Prostate gland (tissue), 2 donors: ENCODE data around the gene DGAT2L6. TPM values are rescaled to one million over a fixed set of nuclear protein-coding genes. Genes with fewer than 3 reads are reported as not detected.

Source experiments
- DNase-seq: peaks from one replicate; pipeline ENCODE4 v3.0.0-alpha.2; 2019; ENCODE audit warnings: low spot score
- H3K27ac ChIP-seq, 2 donors: fragments of 200-600 bp; sonication (generic); 2 replicates each; pipeline ENCODE4 v1.5.1; 2017 to 2019
- H3K27me3 ChIP-seq: fragments of 200-600 bp; sonication (generic); replicated peaks from 2 replicates; pipeline ENCODE4 v1.5.1; 2019; ENCODE audit not compliant: insufficient read depth
- H3K36me3 ChIP-seq, 2 donors: fragments of 200-600 bp; sonication (generic); 1 replicate in 1 of 2; 2 replicates in 1 of 2; pipeline versions ENCODE4 v1.5.1 to v1.8.1; 2017 to 2019
- H3K4me1 ChIP-seq: fragments of 200-600 bp; sonication (generic); replicated peaks from 2 replicates; pipeline ENCODE4 v1.5.1; 2019
- H3K4me3 ChIP-seq, 2 donors: fragments of 200-600 bp; sonication (generic); 2 replicates each; pipeline ENCODE4 v1.5.1; 2017 to 2019
- H3K9me3 ChIP-seq: fragments of 200-600 bp; sonication (generic); 2 replicates; pipeline ENCODE4 v1.5.1; 2017
- CTCF ChIP-seq, 4 experiments: fragments of 200-600 bp in 2 of 4; fragments of 450-650 bp in 2 of 4; sonication (generic) in 2 of 4; IDR thresholded peaks; 1 replicate in 3 of 4; 2 replicates in 1 of 4; pipeline ENCODE4 v1.5.1; 2016 to 2019; ENCODE audit warnings: antibody characterized with exemption in 4 of 4, mild to moderate bottlenecking in 2 of 4, moderate library complexity in 2 of 4
- POLR2A ChIP-seq: fragments of 450-650 bp; IDR thresholded peaks from one replicate; pipeline ENCODE4 v1.6.1; 2016; ENCODE audit warnings: antibody characterized with exemption, mild to moderate bottlenecking
- POLR2AphosphoS5 ChIP-seq: sonication (generic); formaldehyde crosslinking; IDR thresholded peaks from one replicate; pipeline ENCODE4 v1.6.1; 2017; ENCODE audit warnings: antibody characterized with exemption
- WGBS: methylation state at CpG from one replicate; pipeline ENCODE4 v1.1.5; 2018; 5-methylcytosine and 5-hydroxymethylcytosine counted together
- intact Hi-C: fragments of 100-400 bp; cut with DNase I; formaldehyde crosslinking; loops from one replicate; pipeline ENCODE4 v1.14.2; 2022
- total RNA-seq, 2 donors: library from RNA; depleted of rRNA; stranded (reverse); fragments of >200 nt; gene quantifications; one replicate each; pipeline ENCODE4 v1.1.0, GENCODE V29; 2016

Gene DGAT2L6
- total RNA-seq, 2 donors from 2014 or later, result not detected

- Histone ChIP-seq H3K4me1 (no peaks in the 10 kb centered on the region), H3K4me3 (peak overlapping the region; percentile 52), H3K9me3 (no peaks in the 10 kb centered on the region), H3K36me3 (no peaks in the 10 kb centered on the region), H3K27me3 (no peaks in the 10 kb centered on the region), H3K27ac (peak overlapping the region; percentile 75 to 76)
- TF ChIP-seq POLR2A, result no peak
- no peak for TF ChIP-seq CTCF (IDR thresholded peaks at IDR 0.05)
- TF ChIP-seq POLR2AphosphoS5, result no peak
- intact Hi-C loops, result loop anchor here (5.0 kb wide), 1 partner anchor 299 kb away; no protein-coding TSS in a partner anchor
- 0% methylated on average over 8 of the region's 8 CpGs for WGBS
- DNase-seq, result no peak
Observed at GRCh38 chrX:70132877-70133302, 44.4 kb upstream of the DGAT2L6 start.

- intact Hi-C loops, result loop anchor here (5.0 kb wide), 1 partner anchor 299 kb away; no protein-coding TSS in a partner anchor
- no peak for TF ChIP-seq POLR2A
- peak; percentile 26 to 62 (median 51) for TF ChIP-seq CTCF (IDR thresholded peaks at IDR 0.05)
- peak; percentile 70 for TF ChIP-seq POLR2AphosphoS5
Observed at GRCh38 chrX:70133303-70134115, 43.8 kb upstream of the DGAT2L6 start, which contains the start of gene IGBP1. Gene IGBP1 (plus strand): TSS chrX:70133447. CDS start chrX:70133948, 501 bp downstream.

GRCh38 chrX:70134116-70134477 lies 43.2 kb upstream of the DGAT2L6 start:
- intact Hi-C loops, result loop anchor here (5.0 kb wide), 1 partner anchor 298 kb away; no protein-coding TSS in a partner anchor
- TF ChIP-seq CTCF (IDR thresholded peaks at IDR 0.05), result no peak
- no peak for TF ChIP-seq POLR2AphosphoS5
- TF ChIP-seq POLR2A, result no peak
- DNase-seq, result no peak
- H3K4me3 ChIP-seq, result peak overlapping the region; percentile 52
- no peaks in the 10 kb centered on the region for H3K9me3 ChIP-seq
- 2% methylated on average over 11 of the region's 12 CpGs for WGBS
- H3K4me1 ChIP-seq, result no peaks in the 10 kb centered on the region
- peak overlapping the region; percentile 75 to 76 for H3K27ac ChIP-seq
- H3K36me3 ChIP-seq, result no peaks in the 10 kb centered on the region
- no peaks in the 10 kb centered on the region for H3K27me3 ChIP-seq

More at GRCh38 chrX:70133303-70134115, 43.8 kb upstream of the DGAT2L6 start, which contains the start of gene IGBP1:
- Histone ChIP-seq H3K4me3 (peak within 1 kb of the TSS; percentile 52), H3K4me1 (no peaks in the 10 kb centered on the region), H3K27me3 (no peaks in the 10 kb centered on the region), H3K36me3 (no peaks in the 10 kb centered on the region), H3K9me3 (no peaks in the 10 kb centered on the region), H3K27ac (peak within 1 kb of the TSS; percentile 75 to 76)
- peak; percentile 79 for DNase-seq
- WGBS, result 0% methylated on average over 35 of the region's 59 CpGs

- Histone ChIP-seq H3K27ac (no peak overlapping the region), H3K9me3 (no peaks in the 10 kb centered on the region), H3K4me3 (no peak overlapping the region), H3K27me3 (no peaks in the 10 kb centered on the region), H3K36me3 (no peaks in the 10 kb centered on the region), H3K4me1 (no peaks in the 10 kb centered on the region)
- intact Hi-C loops, result no loop called here
- TF ChIP-seq CTCF (IDR thresholded peaks at IDR 0.05) (no peak), POLR2A (no peak)
- DNase-seq, result no peak
- 69% methylated on average over 2 of the region's 2 CpGs for WGBS
Observed at GRCh38 chrX:70138622-70139021, 38.7 kb upstream of the DGAT2L6 start.
